ENCODE measurements around the gene DGKG. TPM values are rescaled to one million over a fixed set of nuclear protein-coding genes. Genes with fewer than 3 reads are reported as not detected.
A peak's percentile ranks its signal among the peaks of the same experiment; 100 is the strongest.

The DGKG gene
- total RNA-seq, 4 donors from 2014 or later = 1.3 to 5.7 (median 2.3) TPM

- TF ChIP-seq EP300 (IDR thresholded peaks at IDR 0.05) = no peak
- TF ChIP-seq CTCF (IDR thresholded peaks at IDR 0.05) = no peak
- no peak for TF ChIP-seq POLR2A (IDR thresholded peaks at IDR 0.05)
- no peak for DNase-seq (ENCODE audit: low spot score in 2 of 2)
- H3K4me1 ChIP-seq = peaks cover 0 to 28% (median 6%) of the 10 kb centered on the region in 4 donors
- H3K27ac ChIP-seq = peak overlapping the region in 2 of 4 donors; percentile 60 to 78
- H3K4me3 ChIP-seq = peak overlapping the region in 2 of 4 donors; percentile 16 to 28
- 43 to 51% methylated on average over 18 of the region's 18 CpGs for WGBS, 2 donors
- no peaks in the 10 kb centered on the region for H3K36me3 ChIP-seq
- no peaks in the 10 kb centered on the region for H3K9me3 ChIP-seq
- H3K27me3 ChIP-seq = no peaks in the 10 kb centered on the region
Observed at GRCh38 chr3:186383026-186383993, 21.3 kb upstream of the DGKG start.

- Histone ChIP-seq H3K9me3 (no peaks in the 10 kb centered on the region), H3K4me3 (no peak overlapping the region), H3K27me3 (no peaks in the 10 kb centered on the region), H3K27ac (peak overlapping the region in 2 of 4 donors; percentile 60 to 78), H3K4me1 (peaks cover 0 to 28% (median 6%) of the 10 kb centered on the region in 4 donors), H3K36me3 (no peaks in the 10 kb centered on the region)
- TF ChIP-seq EP300 (IDR thresholded peaks at IDR 0.05) (no peak), CTCF (IDR thresholded peaks at IDR 0.05) (no peak)
- no peak for DNase-seq (ENCODE audit: low spot score in 2 of 2)
- 75 to 79% methylated on average over 6 of the region's 6 CpGs for WGBS, 2 donors
Observed at GRCh38 chr3:186382217-186382885, 20.3 kb upstream of the DGKG start.

DNA sequence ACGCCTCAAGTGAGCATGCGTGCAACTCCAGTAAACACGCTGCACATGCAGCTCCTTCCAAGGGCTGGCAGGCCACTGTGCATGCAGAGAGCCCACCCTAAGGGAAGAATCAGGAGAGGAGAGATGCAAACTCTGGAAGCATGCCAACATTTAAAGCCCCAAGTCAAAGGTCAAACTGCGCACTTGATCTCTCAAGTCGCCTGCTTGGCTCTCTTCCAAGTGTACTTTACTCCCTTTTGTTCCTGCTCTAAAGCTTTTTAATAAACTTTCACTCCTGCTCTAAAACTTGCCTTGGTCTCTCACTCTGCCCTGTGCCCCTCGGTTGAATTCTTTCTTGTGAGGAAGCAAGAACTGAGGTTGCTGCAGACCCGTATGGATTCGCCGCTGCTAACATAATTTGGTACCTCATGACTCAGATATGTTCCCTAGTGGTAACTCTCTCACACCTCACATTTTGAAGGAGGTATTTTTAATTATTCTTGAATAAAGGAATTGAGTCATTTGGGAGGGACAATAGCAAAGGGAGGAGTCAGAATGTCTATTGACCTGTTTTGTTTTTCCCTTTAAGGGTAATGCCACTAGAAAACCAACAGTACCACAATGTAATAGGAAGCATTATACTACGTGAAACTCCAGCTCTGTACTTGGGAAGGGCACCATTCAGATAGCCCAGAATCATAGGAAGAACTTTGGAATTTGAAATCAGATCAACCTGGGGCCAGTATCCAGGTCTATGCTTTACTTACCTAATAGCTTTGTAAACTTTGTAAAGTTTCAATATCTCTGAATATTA, 19.6 kb upstream of the DGKG start:
- Histone ChIP-seq H3K27me3 (no peaks in the 10 kb centered on the region), H3K4me3 (no peak overlapping the region), H3K36me3 (no peaks in the 10 kb centered on the region), H3K9me3 (no peaks in the 10 kb centered on the region), H3K4me1 (peaks cover 0 to 28% (median 6%) of the 10 kb centered on the region in 4 donors), H3K27ac (no peak overlapping the region)
- TF ChIP-seq POLR2A (IDR thresholded peaks at IDR 0.05) (no peak), EP300 (IDR thresholded peaks at IDR 0.05) (no peak), CTCF (IDR thresholded peaks at IDR 0.05) (no peak)
- DNase-seq (ENCODE audit: low spot score in 2 of 2) = no peak
- WGBS, 2 donors = 43 to 46% methylated on average over 10 of the region's 10 CpGs

GRCh38 chr3:186380622-186381380, 18.8 kb upstream of the DGKG start:
- Histone ChIP-seq H3K4me1 (peaks cover 0 to 28% (median 6%) of the 10 kb centered on the region in 4 donors), H3K27me3 (no peaks in the 10 kb centered on the region), H3K4me3 (no peak overlapping the region), H3K9me3 (no peaks in the 10 kb centered on the region), H3K36me3 (no peaks in the 10 kb centered on the region), H3K27ac (no peak overlapping the region)
- TF ChIP-seq POLR2A (IDR thresholded peaks at IDR 0.05) (no peak), EP300 (IDR thresholded peaks at IDR 0.05) (no peak), CTCF (IDR thresholded peaks at IDR 0.05) (no peak)
- 69 to 84% methylated on average over 8 of the region's 8 CpGs for WGBS, 2 donors
- no peak for DNase-seq (ENCODE audit: low spot score in 2 of 2)

All from tibial nerve (tissue), 4 donors.